Stimulated activated CD4-positive, alpha-beta T cell treated with anti-CD3 and anti-CD28 coated beads, Interleukin-1b, Interleukin-23, amount 100 ng/mL, for 24 hours (primary cell): ENCODE measurements around the gene ITGB3.

ENCODE experiments used
- DNase-seq, 4 experiments: peaks; one replicate each; pipeline ENCODE4 v3.0.0-alpha.2; 2020; ENCODE audit warnings: low read depth in 4 of 4, low spot score in 1 of 4

The ITGB3 gene

GRCh38 chr17:47325176-47325575 lies 71.5 kb downstream of the ITGB3 start:
- DNase-seq: no peak

DNA sequence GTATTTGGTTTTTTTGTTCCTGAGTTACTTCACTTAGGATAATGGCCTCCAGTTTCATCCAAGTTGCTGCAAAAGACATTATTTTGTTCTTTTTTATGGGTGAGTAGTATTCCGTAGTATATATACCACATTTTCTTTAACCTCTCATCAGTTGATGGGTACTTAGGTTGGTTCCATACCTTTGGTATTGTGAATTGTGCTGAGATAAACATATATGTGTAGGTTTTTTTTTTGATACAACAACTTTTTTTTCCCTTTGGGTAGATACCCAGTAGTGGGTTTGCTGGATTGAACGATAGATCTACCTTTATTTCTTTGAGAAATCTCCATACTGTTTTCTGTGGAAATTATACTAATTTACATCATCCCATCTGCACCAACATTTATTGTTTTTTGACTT lies 76.9 kb downstream of the ITGB3 start:
- DNase-seq: no peak

- DNase-seq: no peak
These were observed 78.7 kb downstream of the ITGB3 start for GRCh38 chr17:47332287-47332686.

GRCh38 chr17:47335101-47335936 lies 81.7 kb downstream of the ITGB3 start:
- DNase-seq: no peak

DNA sequence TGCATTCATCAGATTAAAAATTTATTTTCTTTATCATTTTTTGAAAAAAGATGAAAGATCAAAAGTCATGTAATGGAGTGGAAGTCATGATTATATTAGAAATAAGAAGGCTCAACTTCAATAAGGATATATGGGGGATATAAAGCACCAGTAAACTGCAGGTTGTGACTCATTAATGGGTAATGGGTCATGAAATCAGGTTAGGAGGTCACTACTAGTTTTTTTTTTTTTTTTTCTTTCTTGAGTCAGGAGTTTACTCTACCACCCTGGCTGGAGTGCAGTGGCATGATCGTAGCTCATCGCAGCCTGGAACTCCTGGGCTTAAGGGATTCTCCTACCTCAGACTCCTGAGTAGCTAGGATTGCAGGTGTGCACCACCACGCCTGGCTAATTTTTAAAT lies 84.4 kb downstream of the ITGB3 start:
- DNase-seq: no peak

DNA sequence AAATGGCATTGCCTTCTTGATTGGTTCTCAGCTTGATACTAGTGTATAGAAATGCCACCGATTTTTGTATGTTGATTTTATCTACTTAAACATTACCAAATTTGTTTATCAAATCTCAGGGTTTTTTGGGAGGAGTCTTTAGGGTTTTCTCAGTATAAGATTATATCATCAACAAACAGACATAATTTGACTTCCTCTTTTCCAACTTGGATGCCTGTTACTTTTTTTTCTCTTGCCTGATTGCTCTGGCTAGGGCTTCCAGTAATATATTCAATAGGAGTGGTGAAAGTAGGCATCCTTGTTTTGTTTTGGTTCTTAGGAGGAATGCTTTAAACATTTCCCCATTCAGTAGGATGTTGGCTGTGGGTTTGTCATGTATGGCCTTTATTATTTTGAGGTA lies 99.2 kb downstream of the ITGB3 start:
- no peak for DNase-seq

- DNase-seq: no peak
These were observed 105.0 kb downstream of the ITGB3 start for GRCh38 chr17:47358652-47359051.
